Caco-2 (cell line): ENCODE measurements around the gene CLEC2L. TPM values are rescaled to one million over a fixed set of nuclear protein-coding genes. Genes with fewer than 3 reads are reported as not detected.

ENCODE experiments used
- Bru-seq: library from RNA; stranded (reverse); fragments of 400-500 nt; gene quantifications from one replicate; lab custom pipeline; 2021; lab: Mats Ljungman, UMichigan
- BruChase-seq, 2 experiments: library from RNA; stranded (reverse); fragments of 400-500 nt; gene quantifications; one replicate each; lab custom pipeline; 2021; lab: Mats Ljungman, UMichigan
- BruUV-seq: library from RNA; stranded (reverse); fragments of 400-500 nt; replicated peaks from 2 replicates; lab custom pipeline; 2021; lab: Mats Ljungman, UMichigan
- CTCF ChIA-PET: fragments of 300-600 bp; sonication (Branson Sonifier 250); formaldehyde crosslinking; loops from one replicate; lab custom pipeline; 2022; ENCODE audit warnings: antibody characterized with exemption; lab: Charles Lee
- POLR2A ChIA-PET: fragments of 300-600 bp; sonication (Branson Sonifier 250); formaldehyde crosslinking; loops from one replicate; lab custom pipeline; 2022; ENCODE audit warnings: antibody characterized with exemption; lab: Charles Lee
- DNase-seq, 2 experiments: peaks; one replicate each; pipeline versions ENCODE4 v3.0.0 to v3.0.0-alpha.2; 2020 to 2022
- H3K27me3 ChIP-seq: replicated peaks from 2 replicates; pipeline ENCODE4 v1.6.0; 2011; ENCODE audit warnings: low read length; ENCODE audit not compliant: control insufficient read depth, insufficient read depth
- H3K36me3 ChIP-seq: 2 replicates; pipeline ENCODE4 v1.5.1; 2011; ENCODE audit warnings: low read length; ENCODE audit not compliant: control insufficient read depth, insufficient read depth
- H3K4me1 ChIP-seq: fragments of 250-450 bp; sonication (Bioruptor Pico); 2 replicates; pipeline ENCODE4 v1.5.1; 2020; ENCODE audit warnings: mild to moderate bottlenecking
- H3K4me3 ChIP-seq: 2 replicates; pipeline ENCODE4 v1.5.1; 2011; ENCODE audit warnings: low read depth, mild to moderate bottlenecking, control low read depth, low read length
- H3K9me3 ChIP-seq: fragments of 250-450 bp; sonication (Bioruptor Pico); 2 replicates; pipeline ENCODE4 v1.5.1; 2020; ENCODE audit warnings: mild to moderate bottlenecking, moderate library complexity
- H3K27ac Mint-ChIP-seq: one replicate; pipeline ENCODE4 v1.8.0; 2022; ENCODE audit warnings: mixed read lengths; ENCODE audit not compliant: unreplicated experiment
- H3K27me3 Mint-ChIP-seq: one replicate; pipeline ENCODE4 v1.8.0; 2022; ENCODE audit warnings: mixed read lengths; ENCODE audit not compliant: insufficient read depth, unreplicated experiment
- H3K36me3 Mint-ChIP-seq: one replicate; pipeline ENCODE4 v1.8.0; 2022; ENCODE audit warnings: mild to moderate bottlenecking, mixed read lengths; ENCODE audit not compliant: insufficient read depth, unreplicated experiment
- H3K4me1 Mint-ChIP-seq: one replicate; pipeline ENCODE4 v1.8.0; 2022; ENCODE audit warnings: low read depth, mixed read lengths; ENCODE audit not compliant: unreplicated experiment
- H3K4me3 Mint-ChIP-seq: one replicate; pipeline ENCODE4 v1.8.0; 2022; ENCODE audit warnings: mild to moderate bottlenecking, moderate library complexity, mixed read lengths; ENCODE audit not compliant: unreplicated experiment
- H3K9me3 Mint-ChIP-seq: one replicate; pipeline ENCODE4 v1.8.0; 2022; ENCODE audit warnings: mixed read lengths; ENCODE audit not compliant: unreplicated experiment
- CTCF ChIP-seq, 2 experiments: fragments of 200-600 bp in 1 of 2; IDR thresholded peaks; 1 replicate in 1 of 2; 2 replicates in 1 of 2; pipeline versions ENCODE4 v1.5.1 to v1.8.0; 2011 to 2022; ENCODE audit warnings: antibody characterized with exemption in 1 of 2, control low read depth in 1 of 2, inconsistent platforms in 1 of 2, low read depth in 1 of 2, low read length in 1 of 2, mild to moderate bottlenecking in 1 of 2, moderate library complexity in 1 of 2; ENCODE audit not compliant: insufficient read depth in 1 of 2, severe bottlenecking in 1 of 2, unreplicated experiment in 1 of 2
- intact Hi-C: fragments of 100-400 bp; cut with micrococcal nuclease; formaldehyde crosslinking; loops from one replicate; pipeline ENCODE4 v1.10.0; 2022; ENCODE audit not compliant: unreplicated experiment
- long read RNA-seq: library from polyadenylated mRNA; stranded (forward); transcript quantifications from one replicate; pipeline ENCODE4 v2.0.0, GENCODE V29; 2022
- total RNA-seq: library from RNA; stranded (reverse); gene quantifications from 2 replicates; pipeline ENCODE4 v1.2.3, GENCODE V29; 2022

CLEC2L gene
- total RNA-seq: not detected in 2 replicates
- percentile 13 among the genes with signal in this experiment for Bru-seq, nascent RNA
- BruChase-seq, experiment 1, labeled RNA remaining after a 2-hour chase: percentile 14 among the genes with signal in this experiment
- BruChase-seq, experiment 2, labeled RNA remaining after a 6-hour chase: percentile 18 among the genes with signal in this experiment
- long read RNA-seq: 0 reads

GRCh38 chr7:139523199-139523941 is at the start of gene CLEC2L:
CLEC2L (plus strand) TSS chr7:139523685; CDS start chr7:139523928, 243 bp downstream.
- Histone ChIP-seq H3K4me3 (peak within 1 kb of the TSS; percentile 22; the same call in 1 of the 2 replicates), H3K9me3 (peaks cover under 1% of the 10 kb centered on the region; the same call in 1 of the 2 replicates), H3K27me3 (no peaks in the 10 kb centered on the region), H3K36me3 (no peaks in the 10 kb centered on the region), H3K4me1 (no peaks in the 10 kb centered on the region)
- no peak for TF ChIP-seq CTCF (IDR thresholded peaks at IDR 0.05; ENCODE audit: insufficient read depth in 1 of 2, low read depth in 1 of 2, low read length in 1 of 2, severe bottlenecking in 1 of 2, unreplicated experiment in 1 of 2)
- intact Hi-C loops: no loop called here
- H3K4me3 Mint-ChIP-seq: peak within 1 kb of the TSS; percentile 54
- CTCF ChIA-PET: no interaction called here
- no peak within 1 kb of the TSS for H3K27ac Mint-ChIP-seq
- peaks cover 9% of the 10 kb centered on the region for H3K27me3 Mint-ChIP-seq
- POLR2A ChIA-PET: no interaction called here
- peaks cover 4% of the 10 kb centered on the region for H3K9me3 Mint-ChIP-seq
- H3K4me1 Mint-ChIP-seq: no peaks in the 10 kb centered on the region
- no TSS peak for BruUV-seq
- no peaks in the 10 kb centered on the region for H3K36me3 Mint-ChIP-seq
- DNase-seq: peak in 1 of 2 experiments; percentile 23

- intact Hi-C loops: no loop called here
These were observed 47.3 kb upstream of the CLEC2L start for GRCh38 chr7:139476139-139476538.

More at GRCh38 chr7:139476139-139476538, 47.3 kb upstream of the CLEC2L start:
- H3K27ac Mint-ChIP-seq: no peak overlapping the region
- 0 out of 2 replicates have a peak, but pooled peaks cover 3% of the 10 kb centered on the region for H3K9me3 ChIP-seq
- H3K9me3 Mint-ChIP-seq: no peaks in the 10 kb centered on the region
- no peak for TF ChIP-seq CTCF (IDR thresholded peaks at IDR 0.05; ENCODE audit: insufficient read depth in 1 of 2, low read depth in 1 of 2, low read length in 1 of 2, severe bottlenecking in 1 of 2, unreplicated experiment in 1 of 2)
- ChIA-PET POLR2A (no interaction called here), CTCF (interaction anchor here (0.7 kb wide), 1 partner anchor 34 kb away, joined by 3 read pairs; no protein-coding TSS in a partner anchor)
- H3K36me3 Mint-ChIP-seq: peaks cover 5% of the 10 kb centered on the region
- no peaks in the 10 kb centered on the region for H3K36me3 ChIP-seq
- peaks cover 11% of the 10 kb centered on the region for H3K4me1 Mint-ChIP-seq
- 0 out of 2 replicates have a peak, but pooled peaks cover 4% of the 10 kb centered on the region for H3K4me1 ChIP-seq
- no peak overlapping the region for H3K4me3 ChIP-seq
- no peaks in the 10 kb centered on the region for H3K27me3 ChIP-seq
- H3K4me3 Mint-ChIP-seq: no peak overlapping the region
- DNase-seq: no peak
- BruUV-seq: no TSS peak
- H3K27me3 Mint-ChIP-seq: no peaks in the 10 kb centered on the region
